Putamen (tissue), 1 donor: ENCODE data around the gene RPAIN.

Source experiments
- DNase-seq: peaks from one replicate; pipeline ENCODE4 v3.0.0-alpha.2; 2016; ENCODE audit warnings: low spot score

The RPAIN gene, protein sequence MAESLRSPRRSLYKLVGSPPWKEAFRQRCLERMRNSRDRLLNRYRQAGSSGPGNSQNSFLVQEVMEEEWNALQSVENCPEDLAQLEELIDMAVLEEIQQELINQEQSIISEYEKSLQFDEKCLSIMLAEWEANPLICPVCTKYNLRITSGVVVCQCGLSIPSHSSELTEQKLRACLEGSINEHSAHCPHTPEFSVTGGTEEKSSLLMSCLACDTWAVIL

GRCh38 chr17:5419959-5420653, at the start of gene RPAIN:
Gene RPAIN, plus strand, starts transcription at chr17:5420182. Its CDS starts 29 bp downstream, at chr17:5420211.
- peak; percentile 91 for DNase-seq

DNA sequence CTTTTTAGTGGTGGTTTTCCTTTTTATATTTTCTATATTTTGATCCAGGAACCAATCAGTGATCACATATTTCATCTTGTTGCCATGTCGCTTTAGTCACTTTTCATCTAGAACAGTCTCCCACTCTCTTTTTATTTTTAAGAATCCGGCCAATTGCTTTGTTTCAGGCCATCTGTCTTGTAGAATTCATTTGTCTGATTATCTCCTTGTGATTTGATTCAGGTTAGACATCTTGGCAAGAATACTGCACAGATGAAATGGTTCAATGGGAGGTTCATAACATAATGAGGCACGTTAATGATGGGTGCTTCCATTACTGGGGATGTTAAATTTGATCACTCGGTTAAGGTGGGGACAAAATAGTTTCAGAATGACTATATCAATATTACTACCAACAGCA, 49.6 kb upstream of the RPAIN start:
- DNase-seq, result no peak

DNA sequence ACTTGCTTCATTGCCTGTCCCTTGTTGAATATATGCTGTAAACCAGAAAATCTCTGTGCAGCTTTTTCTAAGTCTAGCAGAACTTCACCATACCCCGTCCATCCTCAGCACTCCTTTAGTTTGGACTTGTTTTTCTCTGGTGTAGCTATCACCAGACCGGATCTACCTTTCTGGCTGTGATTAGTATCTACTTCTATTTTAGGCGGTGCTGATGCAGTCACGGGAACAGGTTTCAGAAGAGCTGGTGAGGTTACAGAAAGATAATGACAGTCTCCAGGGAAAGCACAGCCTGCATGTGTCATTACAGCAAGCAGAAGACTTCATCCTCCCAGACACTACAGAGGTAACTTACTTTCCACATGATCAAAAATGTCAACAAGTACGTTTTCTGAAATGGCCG, 46.9 kb upstream of the RPAIN start:
- peak; percentile 48 for DNase-seq

GRCh38 chr17:5378566-5379207, 41.3 kb upstream of the RPAIN start:
- no peak for DNase-seq

DNA sequence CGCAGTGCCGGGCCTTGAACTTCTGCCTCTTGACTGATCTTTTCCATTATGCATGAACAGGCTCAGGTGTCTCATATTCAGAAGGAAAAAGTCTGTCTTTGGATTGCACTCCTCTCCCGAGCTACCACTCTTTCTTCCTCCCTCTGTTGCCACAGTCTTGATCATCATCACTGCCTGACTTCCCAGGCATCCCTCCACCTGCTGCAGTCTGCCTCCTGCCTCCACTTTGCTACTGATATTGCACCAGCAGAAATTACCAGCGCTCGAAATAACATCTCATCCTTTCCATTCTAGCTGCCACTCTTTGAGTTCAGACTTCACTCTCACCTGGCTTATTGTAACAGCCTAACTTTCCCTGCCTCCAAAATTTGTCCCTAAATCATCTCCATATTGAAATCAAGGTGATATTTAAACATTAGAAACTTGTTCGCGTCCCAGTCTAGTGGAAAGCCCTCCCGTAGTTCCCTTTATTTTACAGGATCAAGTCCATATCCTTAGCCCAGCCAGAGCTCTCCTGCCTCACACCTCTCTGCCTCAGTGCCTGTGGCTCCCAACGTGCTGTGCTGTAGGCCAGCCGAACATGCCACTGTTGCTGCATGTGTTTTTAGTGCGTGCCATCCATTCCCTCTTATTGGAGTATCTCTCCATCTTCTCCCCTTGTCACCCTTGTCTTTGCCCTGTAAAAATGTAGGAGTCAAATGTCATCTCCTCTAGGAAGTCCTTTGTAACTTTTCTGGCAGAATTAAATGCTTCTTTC, 40.5 kb upstream of the RPAIN start:
- peak; percentile 31 for DNase-seq

- DNase-seq, result no peak
These were observed 39.4 kb upstream of the RPAIN start for GRCh38 chr17:5380491-5381135.

- DNase-seq, result no peak
These were observed 38.4 kb upstream of the RPAIN start for GRCh38 chr17:5381542-5381941.

DNA sequence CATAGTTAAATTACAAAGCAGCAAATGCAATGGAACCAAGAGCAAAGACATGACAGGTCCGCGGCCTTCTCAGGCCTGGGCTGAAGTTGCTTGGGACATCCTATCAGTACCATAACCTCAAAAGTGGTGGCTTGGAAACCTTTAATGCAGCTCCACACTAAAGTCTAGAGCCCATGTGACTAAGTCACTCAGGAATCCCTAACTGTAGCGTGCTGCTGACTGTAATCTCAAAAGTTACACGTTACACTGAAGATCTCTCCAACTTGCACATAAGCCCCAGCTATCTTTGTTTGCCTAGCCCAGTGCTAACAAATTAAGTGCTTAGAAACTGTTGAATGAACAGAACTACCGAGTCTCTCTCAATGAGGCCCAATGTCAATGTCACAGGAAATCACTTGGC, 28.3 kb upstream of the RPAIN start:
- DNase-seq, result no peak

DNA sequence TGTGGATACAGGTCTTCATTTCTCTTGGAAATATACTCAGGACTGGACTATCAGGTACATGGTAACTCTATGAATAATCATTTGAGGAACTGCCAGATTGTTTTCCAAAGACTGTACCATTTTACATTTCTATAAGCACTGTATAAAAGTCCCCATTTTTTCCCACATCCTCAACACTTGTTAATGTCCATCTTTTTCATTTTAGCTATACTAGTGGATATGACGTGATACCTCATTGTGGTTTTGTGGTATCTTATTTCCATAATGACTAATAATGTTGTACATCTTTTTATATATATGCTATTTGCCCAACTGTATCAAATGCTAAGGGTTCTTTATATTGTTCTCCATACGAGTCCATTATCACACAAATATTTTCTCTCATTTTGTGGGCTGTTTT, 23.4 kb upstream of the RPAIN start:
- no peak for DNase-seq

DNA sequence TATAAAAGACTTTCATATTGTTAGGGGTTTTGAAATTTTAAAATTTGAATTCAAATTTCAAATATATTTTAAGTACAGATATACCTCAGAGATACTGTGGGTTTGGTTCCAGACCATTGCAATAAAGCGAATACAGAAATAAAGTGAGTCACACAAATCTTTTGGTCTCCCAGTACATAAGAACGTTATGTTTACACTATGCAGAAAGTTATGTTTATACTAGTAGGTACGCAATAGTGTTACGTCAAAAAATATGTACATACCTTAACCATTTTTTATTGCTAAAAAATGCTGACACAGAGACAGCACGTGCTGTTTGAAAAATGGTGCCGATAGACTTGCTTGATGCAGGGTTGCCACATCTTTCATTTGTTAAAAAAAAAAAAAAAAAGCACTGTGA, 20.2 kb upstream of the RPAIN start:
- no peak for DNase-seq

- no peak for DNase-seq
These were observed 14.6 kb upstream of the RPAIN start for GRCh38 chr17:5405400-5405799.

GRCh38 chr17:5408186-5408585, 11.8 kb upstream of the RPAIN start:
- no peak for DNase-seq

- DNase-seq, result no peak
These were observed 9.2 kb upstream of the RPAIN start for GRCh38 chr17:5410594-5411272.

- DNase-seq, result peak; percentile 51
These were observed 6.3 kb upstream of the RPAIN start for GRCh38 chr17:5413682-5414081.

- no peak for DNase-seq
These were observed 3.1 kb upstream of the RPAIN start for GRCh38 chr17:5416901-5417300.

DNA sequence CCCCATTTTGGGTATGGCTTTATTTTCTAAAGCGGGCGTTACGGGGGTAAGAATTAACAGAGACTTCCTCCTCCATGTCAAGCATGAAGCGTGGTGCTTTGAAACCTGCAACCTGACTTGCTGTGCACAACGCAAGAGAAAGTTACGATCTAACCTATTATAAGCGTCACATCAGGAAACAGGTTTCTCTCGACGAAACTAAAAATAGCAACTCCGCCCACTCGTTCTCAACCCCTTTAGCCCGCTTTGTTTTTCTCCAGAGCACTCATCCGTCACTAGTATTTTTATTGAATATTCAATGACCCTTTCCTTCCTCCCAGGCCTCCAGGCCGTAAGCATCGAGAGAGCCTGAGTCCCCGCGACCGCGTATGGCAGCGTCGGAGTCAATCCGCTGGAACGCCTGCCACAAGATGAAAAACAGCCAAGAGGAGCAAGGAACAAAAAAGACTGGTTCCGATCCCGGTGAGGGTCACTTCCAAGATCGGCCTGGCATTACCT, 1.1 kb upstream of the RPAIN start:
- DNase-seq, result peak; percentile 39

GRCh38 chr17:5419356-5419958, 525 bp upstream of the RPAIN start, which contains the start of gene NUP88:
Gene NUP88, minus strand, starts transcription at chr17:5419662. Its CDS starts 12 bp downstream, at chr17:5419650.
- DNase-seq, result peak; percentile 98

- DNase-seq, result no peak
These were observed 2.5 kb downstream of the RPAIN start for GRCh38 chr17:5422505-5422904.

DNA sequence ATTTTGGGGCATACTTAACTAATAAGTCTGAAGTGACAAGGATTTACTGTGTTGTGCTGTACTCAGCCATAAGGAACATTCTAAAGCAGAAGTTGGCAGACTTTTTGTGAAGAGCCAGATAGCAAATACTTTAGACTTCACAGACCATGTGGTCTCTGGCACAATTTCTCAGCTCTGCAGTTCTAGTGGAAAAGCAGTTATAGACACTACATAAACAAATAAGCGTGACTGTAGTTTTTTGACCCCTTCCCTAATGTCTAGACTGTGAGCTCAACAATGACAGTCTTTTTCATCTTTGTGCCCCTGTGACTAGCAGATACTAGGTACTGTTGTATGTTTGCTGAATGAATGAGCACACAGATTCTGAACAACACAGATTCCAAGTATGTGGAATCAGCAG, 4.9 kb downstream of the RPAIN start:
- no peak for DNase-seq

DNA sequence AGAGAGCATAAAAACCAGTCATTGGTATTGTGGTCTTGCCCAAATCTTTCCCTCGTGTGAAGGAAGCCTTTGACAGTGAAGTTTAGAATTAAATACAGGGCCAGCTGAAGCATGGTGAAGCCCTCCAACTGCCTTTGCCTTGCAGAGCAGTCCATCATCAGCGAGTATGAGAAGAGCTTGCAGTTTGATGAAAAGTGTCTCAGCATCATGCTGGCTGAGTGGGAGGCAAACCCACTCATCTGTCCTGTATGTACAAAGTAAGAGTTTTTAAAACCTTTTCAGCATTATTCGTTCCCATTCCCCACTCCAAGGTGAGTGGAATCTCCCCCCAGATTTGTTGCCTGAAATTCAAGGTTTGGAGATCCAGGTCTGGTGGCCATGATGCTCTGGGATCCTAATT, 5.8 kb downstream of the RPAIN start:
- DNase-seq, result no peak
